Right ventricle myocardium superior (tissue), 1 donor: Measurements from ENCODE around the gene ANKRD44. TPM values are rescaled to one million over a fixed set of nuclear protein-coding genes. Genes with fewer than 3 reads are reported as not detected.

Experiments used
- ATAC-seq: fragments of 200-7000 bp; cut with Tn5 transposase; one replicate; pipeline ENCODE4 v1.9.1; 2020; ENCODE audit warnings: mild to moderate bottlenecking; ENCODE audit not compliant: poor library complexity
- DNase-seq: peaks from one replicate; pipeline ENCODE4 v3.0.0-alpha.2; 2020
- intact Hi-C: fragments of 100-400 bp; cut with DNase I; formaldehyde crosslinking; loops from one replicate; pipeline ENCODE4 v1.11.2; 2022
- total RNA-seq: library from RNA; stranded (reverse); fragmentation: NEBNext Ultra II Directional; extraction: Animal tissue kit (Norgen Biotek cat#: 25700); gene quantifications from one replicate; pipeline ENCODE4 v1.2.1, GENCODE V29; 2021
- donor health status: DM: no; HTN: yes; CAD: no; lungs with severe emphysema.

ANKRD44 gene
- total RNA-seq, 1 donor from 2014 or later: 7.4 TPM

- ATAC-seq (no peak), DNase-seq (no peak)
- intact Hi-C loops: no loop called here
Observed at GRCh38 chr2:197174539-197175094, 136.0 kb downstream of the ANKRD44 start.

GRCh38 chr2:197171582-197171981 is 139.0 kb downstream of the ANKRD44 start:
- no peak for ATAC-seq
- DNase-seq: no peak
- intact Hi-C loops: no loop called here

GRCh38 chr2:197170208-197170607 is 140.4 kb downstream of the ANKRD44 start:
- no peak for ATAC-seq
- intact Hi-C loops: no loop called here
- no peak for DNase-seq

- intact Hi-C loops: no loop called here
- DNase-seq (peak; percentile 68), ATAC-seq (peak; percentile 55)
Observed at GRCh38 chr2:197168705-197169104, 141.9 kb downstream of the ANKRD44 start.

- intact Hi-C loops: no loop called here
- DNase-seq (no peak), ATAC-seq (no peak)
Observed at GRCh38 chr2:197167608-197168314, 142.8 kb downstream of the ANKRD44 start.

- DNase-seq (no peak), ATAC-seq (no peak)
- intact Hi-C loops: no loop called here
Observed at GRCh38 chr2:197165020-197165419, 145.6 kb downstream of the ANKRD44 start.

GRCh38 chr2:197164141-197164754 is 146.3 kb downstream of the ANKRD44 start:
- ATAC-seq (peak; percentile 63), DNase-seq (peak; percentile 49)
- intact Hi-C loops: no loop called here

GRCh38 chr2:197163712-197164140 is 146.9 kb downstream of the ANKRD44 start:
- intact Hi-C loops: no loop called here
- DNase-seq (no peak), ATAC-seq (peak; percentile 21)

- intact Hi-C loops: no loop called here
- DNase-seq (no peak), ATAC-seq (no peak)
Observed at GRCh38 chr2:197161774-197162173, 148.8 kb downstream of the ANKRD44 start.

- ATAC-seq: no peak
- intact Hi-C loops: no loop called here
- DNase-seq: no peak
Observed at GRCh38 chr2:197159661-197160211, 150.8 kb downstream of the ANKRD44 start.

- intact Hi-C loops: no loop called here
- no peak for ATAC-seq
- no peak for DNase-seq
Observed at GRCh38 chr2:197158591-197159550, 151.7 kb downstream of the ANKRD44 start.

- intact Hi-C loops: no loop called here
- ATAC-seq: no peak
- no peak for DNase-seq
Observed at GRCh38 chr2:197157879-197158537, 152.6 kb downstream of the ANKRD44 start.

GRCh38 chr2:197156771-197157170 is 153.8 kb downstream of the ANKRD44 start:
- ATAC-seq (no peak), DNase-seq (no peak)
- intact Hi-C loops: no loop called here

- ATAC-seq: peak; percentile 58
Observed at GRCh38 chr2:197152451-197153228, 157.9 kb downstream of the ANKRD44 start.

GRCh38 chr2:197149546-197149945 is 161.0 kb downstream of the ANKRD44 start:
- intact Hi-C loops: no loop called here
- no peak for DNase-seq
- no peak for ATAC-seq

More at GRCh38 chr2:197152451-197153228, 157.9 kb downstream of the ANKRD44 start:
- intact Hi-C loops: no loop called here
- DNase-seq: no peak

GRCh38 chr2:197148401-197148800 is 162.2 kb downstream of the ANKRD44 start:
- intact Hi-C loops: no loop called here
- ATAC-seq: no peak
- DNase-seq: no peak

- DNase-seq (no peak), ATAC-seq (no peak)
- intact Hi-C loops: no loop called here
Observed at GRCh38 chr2:197147942-197148341, 162.6 kb downstream of the ANKRD44 start.

GRCh38 chr2:197146995-197147394 is 163.6 kb downstream of the ANKRD44 start:
- ATAC-seq (no peak), DNase-seq (no peak)
- intact Hi-C loops: no loop called here
